Neural progenitor cell (in vitro differentiated cells): Measurements from ENCODE around the gene NME4.

Experiments
- CTCF ChIP-seq: fragments of 200-600 bp; sonication (generic); IDR thresholded peaks from 2 replicates; pipeline ENCODE4 v1.5.1; 2017; ENCODE audit warnings: antibody characterized with exemption, mild to moderate bottlenecking
- EZH2 ChIP-seq: fragments of 200-600 bp; sonication (generic); IDR thresholded peaks from 2 replicates; pipeline ENCODE4 v1.6.1; 2017; ENCODE audit warnings: antibody characterized with exemption, mild to moderate bottlenecking, moderate library complexity
- EZH2phosphoT487 ChIP-seq: fragments of 200-600 bp; sonication (generic); IDR thresholded peaks from 2 replicates; pipeline ENCODE4 v1.6.1; 2017; ENCODE audit warnings: antibody characterized with exemption

DNA sequence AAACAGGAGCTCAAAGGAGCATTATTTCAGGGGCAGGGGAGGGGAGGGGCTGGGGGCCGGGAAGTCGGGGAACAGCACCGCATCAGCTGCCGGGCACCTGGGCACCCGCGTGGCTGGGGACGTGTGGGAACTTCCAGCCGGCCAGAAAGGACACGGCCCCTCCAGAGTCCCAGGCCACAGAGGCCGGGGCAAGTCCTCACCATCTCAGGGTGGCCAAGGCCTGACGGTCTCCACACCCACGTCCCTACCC, 16.3 kb upstream of the NME4 start:
- no peak for TF ChIP-seq CTCF
- no peak for TF ChIP-seq EZH2
- no peak for TF ChIP-seq EZH2phosphoT487
